BLaER1 (cell line): Measurements from ENCODE around the gene ATP5MC3.

ENCODE experiments used
- H3K27ac ChIP-seq: shearing (Covaris generic); formaldehyde crosslinking; 2 replicates; pipeline ENCODE4 v1.8.1; 2022
- H3K27me3 ChIP-seq: shearing (Covaris generic); formaldehyde crosslinking; 2 replicates; pipeline ENCODE4 v1.8.1; 2022
- H3K36me3 ChIP-seq: shearing (Covaris generic); formaldehyde crosslinking; 2 replicates; pipeline ENCODE4 v1.8.1; 2022
- H3K4me1 ChIP-seq: shearing (Covaris generic); formaldehyde crosslinking; 2 replicates; pipeline ENCODE4 v1.8.1; 2022
- H3K4me2 ChIP-seq: shearing (Covaris generic); formaldehyde crosslinking; 2 replicates; pipeline ENCODE4 v1.8.1; 2022
- H3K4me3 ChIP-seq: shearing (Covaris generic); formaldehyde crosslinking; 2 replicates; pipeline ENCODE4 v1.8.1; 2022
- H3K9ac ChIP-seq: shearing (Covaris generic); formaldehyde crosslinking; 2 replicates; pipeline ENCODE4 v1.8.1; 2022
- H3K9me3 ChIP-seq: shearing (Covaris generic); formaldehyde crosslinking; 2 replicates; pipeline ENCODE4 v1.8.1; 2022
- H4K20me1 ChIP-seq: shearing (Covaris generic); formaldehyde crosslinking; 2 replicates; pipeline ENCODE4 v1.8.1; 2022
- Cebpa-rat ChIP-seq: shearing (Covaris generic); IDR thresholded peaks from 2 replicates; pipeline ENCODE4 v1.8.1; 2022

Gene ATP5MC3

GRCh38 chr2:175152242-175152641 lies 29.3 kb downstream of the ATP5MC3 start:
- Histone ChIP-seq H3K4me2 (no peak overlapping the region), H3K4me3 (no peak overlapping the region), H3K36me3 (peaks cover 45% of the 10 kb centered on the region), H3K9me3 (no peaks in the 10 kb centered on the region), H3K4me1 (peaks cover 5% of the 10 kb centered on the region; the same call in 1 of the 2 replicates), H4K20me1 (peaks cover 100% of the 10 kb centered on the region), H3K27ac (no peak overlapping the region), H3K9ac (no peak overlapping the region), H3K27me3 (no peaks in the 10 kb centered on the region)
- TF ChIP-seq Cebpa-rat = no peak

- Histone ChIP-seq H3K4me3 (no peak overlapping the region), H3K27me3 (no peaks in the 10 kb centered on the region), H3K9me3 (no peaks in the 10 kb centered on the region), H4K20me1 (peaks cover 100% of the 10 kb centered on the region), H3K9ac (no peak overlapping the region), H3K4me1 (peaks cover 5% of the 10 kb centered on the region; the same call in 1 of the 2 replicates), H3K36me3 (peaks cover 41% of the 10 kb centered on the region), H3K27ac (no peak overlapping the region), H3K4me2 (no peak overlapping the region)
- TF ChIP-seq Cebpa-rat = no peak
Observed at GRCh38 chr2:175151791-175152190, 29.7 kb downstream of the ATP5MC3 start.

GRCh38 chr2:175147186-175147585 lies 34.3 kb downstream of the ATP5MC3 start:
- no peaks in the 10 kb centered on the region for H3K4me1 ChIP-seq
- no peaks in the 10 kb centered on the region for H3K27me3 ChIP-seq
- no peaks in the 10 kb centered on the region for H3K9me3 ChIP-seq
- no peak for TF ChIP-seq Cebpa-rat
- peaks cover 99% of the 10 kb centered on the region for H4K20me1 ChIP-seq
- H3K36me3 ChIP-seq = peaks cover 65% of the 10 kb centered on the region
- no peak overlapping the region for H3K27ac ChIP-seq
- H3K9ac ChIP-seq = no peak overlapping the region
- no peak overlapping the region for H3K4me3 ChIP-seq
- H3K4me2 ChIP-seq = no peak overlapping the region

GRCh38 chr2:175143678-175144077 lies 37.8 kb downstream of the ATP5MC3 start:
- no peaks in the 10 kb centered on the region for H3K27me3 ChIP-seq
- H3K27ac ChIP-seq = no peak overlapping the region
- peaks cover 78% of the 10 kb centered on the region for H3K36me3 ChIP-seq
- H3K9ac ChIP-seq = no peak overlapping the region
- no peak overlapping the region for H3K4me2 ChIP-seq
- H3K4me1 ChIP-seq = no peaks in the 10 kb centered on the region
- H3K9me3 ChIP-seq = no peaks in the 10 kb centered on the region
- H3K4me3 ChIP-seq = no peak overlapping the region
- peaks cover 98% of the 10 kb centered on the region for H4K20me1 ChIP-seq
- no peak for TF ChIP-seq Cebpa-rat

- no peak for TF ChIP-seq Cebpa-rat
- no peak overlapping the region for H3K4me2 ChIP-seq
- H3K4me1 ChIP-seq = no peaks in the 10 kb centered on the region
- H3K9me3 ChIP-seq = no peaks in the 10 kb centered on the region
- peaks cover 98% of the 10 kb centered on the region for H4K20me1 ChIP-seq
- no peaks in the 10 kb centered on the region for H3K27me3 ChIP-seq
- H3K4me3 ChIP-seq = no peak overlapping the region
- peaks cover 78% of the 10 kb centered on the region for H3K36me3 ChIP-seq
- no peak overlapping the region for H3K27ac ChIP-seq
- H3K9ac ChIP-seq = no peak overlapping the region
Observed at GRCh38 chr2:175143191-175143590, 38.3 kb downstream of the ATP5MC3 start.

GRCh38 chr2:175140332-175140731 lies 41.2 kb downstream of the ATP5MC3 start:
- peaks cover 76% of the 10 kb centered on the region for H3K36me3 ChIP-seq
- H3K4me1 ChIP-seq = peaks cover 6% of the 10 kb centered on the region; the same call in 1 of the 2 replicates
- no peak overlapping the region for H3K4me2 ChIP-seq

GRCh38 chr2:175137793-175138192 lies 43.7 kb downstream of the ATP5MC3 start:
- no peaks in the 10 kb centered on the region for H3K9me3 ChIP-seq
- no peak overlapping the region for H3K4me3 ChIP-seq
- TF ChIP-seq Cebpa-rat = no peak
- no peaks in the 10 kb centered on the region for H3K27me3 ChIP-seq
- no peak overlapping the region for H3K9ac ChIP-seq
- peaks cover 79% of the 10 kb centered on the region for H3K36me3 ChIP-seq
- no peak overlapping the region for H3K27ac ChIP-seq
- H4K20me1 ChIP-seq = peaks cover 80% of the 10 kb centered on the region
- no peak overlapping the region for H3K4me2 ChIP-seq
- H3K4me1 ChIP-seq = peaks cover 6% of the 10 kb centered on the region; the same call in 1 of the 2 replicates

More at GRCh38 chr2:175140332-175140731, 41.2 kb downstream of the ATP5MC3 start:
- no peaks in the 10 kb centered on the region for H3K27me3 ChIP-seq
- H3K9me3 ChIP-seq = no peaks in the 10 kb centered on the region
- no peak for TF ChIP-seq Cebpa-rat
- H3K4me3 ChIP-seq = no peak overlapping the region
- no peak overlapping the region for H3K9ac ChIP-seq
- H4K20me1 ChIP-seq = peaks cover 93% of the 10 kb centered on the region
- H3K27ac ChIP-seq = no peak overlapping the region

GRCh38 chr2:175136334-175137215 lies 44.9 kb downstream of the ATP5MC3 start:
- Histone ChIP-seq H4K20me1 (peaks cover 72% of the 10 kb centered on the region), H3K27me3 (no peaks in the 10 kb centered on the region), H3K4me3 (no peak overlapping the region), H3K4me1 (peaks cover 6% of the 10 kb centered on the region; the same call in 1 of the 2 replicates), H3K27ac (no peak overlapping the region), H3K4me2 (no peak overlapping the region), H3K9me3 (no peaks in the 10 kb centered on the region), H3K9ac (no peak overlapping the region), H3K36me3 (peaks cover 80% of the 10 kb centered on the region)
- no peak for TF ChIP-seq Cebpa-rat

GRCh38 chr2:175135862-175136261 lies 45.6 kb downstream of the ATP5MC3 start:
- TF ChIP-seq Cebpa-rat = no peak
- Histone ChIP-seq H3K4me3 (no peak overlapping the region), H3K36me3 (peaks cover 82% of the 10 kb centered on the region), H4K20me1 (peaks cover 73% of the 10 kb centered on the region), H3K9ac (no peak overlapping the region), H3K4me1 (peaks cover 6% of the 10 kb centered on the region; the same call in 1 of the 2 replicates), H3K4me2 (no peak overlapping the region), H3K27me3 (no peaks in the 10 kb centered on the region), H3K9me3 (no peaks in the 10 kb centered on the region), H3K27ac (no peak overlapping the region)

GRCh38 chr2:175135177-175135576 lies 46.3 kb downstream of the ATP5MC3 start:
- Histone ChIP-seq H3K4me3 (no peak overlapping the region), H3K4me2 (no peak overlapping the region), H3K36me3 (peaks cover 82% of the 10 kb centered on the region), H4K20me1 (peaks cover 73% of the 10 kb centered on the region), H3K9me3 (no peaks in the 10 kb centered on the region), H3K27me3 (no peaks in the 10 kb centered on the region), H3K27ac (no peak overlapping the region), H3K9ac (no peak overlapping the region), H3K4me1 (peaks cover 6% of the 10 kb centered on the region; the same call in 1 of the 2 replicates)
- TF ChIP-seq Cebpa-rat = no peak
